Heart left ventricle (tissue), 16 donors: ENCODE measurements around the gene TP53I3. TPM values are rescaled to one million over a fixed set of nuclear protein-coding genes. Genes with fewer than 3 reads are reported as not detected.

Source experiments
- ATAC-seq, 4 donors: fragments of 200-7000 bp; cut with Tn5 transposase; one replicate each; pipeline ENCODE4 v1.9.1; 2020 to 2022; ENCODE audit warnings: moderate library complexity in 4 of 4, mild to moderate bottlenecking in 3 of 4, moderate number of reproducible peaks in 1 of 4
- DNase-seq, 5 donors: peaks; one replicate each; pipeline ENCODE4 v3.0.0-alpha.2; 2020
- H3K27ac ChIP-seq, 12 donors: fragments of 200-600 bp; sonication (generic) in 4 of 12; one replicate each; pipeline versions ENCODE4 v1.5.0 to v1.8.0; 2016 to 2022; ENCODE audit warnings: mild to moderate bottlenecking in 2 of 12
- H3K27me3 ChIP-seq, 9 donors: fragments of 200-600 bp; sonication (generic) in 2 of 9; one replicate each; pipeline versions ENCODE4 v1.5.1 to v1.8.0; 2016 to 2022; ENCODE audit warnings: mild to moderate bottlenecking in 3 of 9
- H3K36me3 ChIP-seq, 9 donors: fragments of 200-600 bp; sonication (generic) in 2 of 9; one replicate each; pipeline versions ENCODE4 v1.5.0 to v1.8.0; 2018 to 2022; ENCODE audit warnings: mild to moderate bottlenecking in 2 of 9
- H3K4me1 ChIP-seq, 12 donors: fragments of 200-600 bp; sonication (generic) in 4 of 12; one replicate each; pipeline versions ENCODE4 v1.5.0 to v1.8.0; 2016 to 2022; ENCODE audit warnings: mild to moderate bottlenecking in 3 of 12
- H3K4me3 ChIP-seq, 12 donors: fragments of 200-600 bp; sonication (generic) in 4 of 12; one replicate each; pipeline versions ENCODE4 v1.5.0 to v1.8.0; 2017 to 2022; ENCODE audit warnings: mild to moderate bottlenecking in 9 of 12, moderate library complexity in 4 of 12
- H3K9me3 ChIP-seq, 12 donors: fragments of 200-600 bp; sonication (generic) in 4 of 12; one replicate each; pipeline versions ENCODE4 v1.5.0 to v1.8.0; 2016 to 2022; ENCODE audit warnings: mild to moderate bottlenecking in 1 of 12
- POLR2A ChIP-seq, 2 donors: fragments of 450-650 bp; IDR thresholded peaks; one replicate each; pipeline ENCODE4 v1.6.1; 2017; ENCODE audit warnings: antibody characterized with exemption in 2 of 2, mild to moderate bottlenecking in 2 of 2, moderate library complexity in 2 of 2
- WGBS, 4 donors: extraction: QIAGEN DNeasy Blood & Tissue Kit in 2 of 4; methylation state at CpG; one replicate each; pipeline versions ENCODE4 v1.1.5 to v1.1.7; 2013 to 2018; 5-methylcytosine and 5-hydroxymethylcytosine counted together
- intact Hi-C, 10 donors: fragments of 100-400 bp; cut with DNase I; formaldehyde crosslinking; loops; one replicate each; pipeline versions ENCODE4 v1.11.1 to v1.14.2; 2022
- polyA plus RNA-seq, 2 donors: library from polyadenylated mRNA; stranded (reverse); fragments of 200-250 nt; gene quantifications; one replicate each; pipeline ENCODE4 v1.2.3, GENCODE V29; 2013
- total RNA-seq, 9 donors: library from RNA; depleted of rRNA in 2 of 9; stranded (reverse); fragments of >200 nt in 2 of 9; fragmentation: NEBNext Ultra II Directional in 3 of 9; extraction: Animal tissue kit (Norgen Biotek cat#: 25700) in 3 of 9; gene quantifications; one replicate each; pipeline versions ENCODE4 v1.1.0 to v1.2.4, GENCODE V29; 2016 to 2023
- TF ChIP-seq, protein P1 (sequence below), 12 donors: fragments of 200-600 bp; sonication (generic) in 4 of 12; IDR thresholded peaks; one replicate each; pipeline versions ENCODE4 v1.5.0 to v1.8.0; 2018 to 2022; ENCODE audit warnings: antibody characterized with exemption in 12 of 12, mild to moderate bottlenecking in 5 of 12
- donor health status: ischemic (EF 13 %, LVEDD 7.1; RV severe dilation, severe dysfunction).
- donor health status: healthy with polysubstance abuse.
- donor health status: DM: no; HTN: yes; CAD: no.
- donor health status: DM: no; HTN: no; CAD: no.
- donor health status: ischemic (EF 25% LVEDD 6.9; RV normal size, moderate dysfunction).
- donor health status: ischemic (EF 25% LVEDD 5.7; RV mildly dilated, moderate dysfunction).
- donor health status: healthy.
- donor health status: DM: yes; HTN: yes; CAD: no.
- donor health status: ischemic (EF 35%, LVEDD 5.7; RV mildly dilated, moderate dysfunction).
- donor health status: nonischemic (EF 11% LVEDD 7.7; RV severe dilation, severe dysfunction).
- donor health status: DM: yes; HTN: yes; CAD: no.
- donor health status: PGD.
- donor health status: ischemic (EF 29% LVEDD 5.4; RV normal size, mild dysfunction).
- donor health status: nonischemic (EF 23%, LVEDD 6.1; RV moderate dilation, normal function).

The TP53I3 gene
- total and polyA plus RNA-seq, 11 donors: 4.7 to 23.3 (median 13.9) TPM

DNA sequence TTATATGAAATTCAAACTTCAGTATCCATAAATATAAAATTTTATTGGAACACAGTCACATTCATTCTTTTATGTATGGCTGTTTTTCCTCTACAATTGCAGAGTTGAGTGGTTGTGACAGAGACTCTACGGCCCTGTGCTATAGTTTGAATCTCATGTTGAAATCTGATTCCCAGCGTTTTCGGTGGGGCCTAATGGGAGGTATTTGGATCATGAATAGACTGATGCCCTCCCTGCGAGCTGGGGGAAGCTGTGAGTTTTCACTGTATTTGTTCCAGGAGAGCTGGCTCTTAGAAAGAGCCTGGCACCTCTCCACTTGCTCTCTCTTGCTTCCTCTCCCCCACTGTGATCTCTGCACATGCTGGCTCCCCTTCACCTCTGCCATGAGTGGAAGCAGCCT is 36.8 kb upstream of the TP53I3 start:
- H3K27me3 ChIP-seq: no peaks in the 10 kb centered on the region
- 58 to 71% (median 64%) methylated on average over 4 of the region's 4 CpGs for WGBS, 4 donors
- intact Hi-C loops: loop anchor here in 1 of 10 donors (5.0 kb wide), 1 partner anchor 34 kb away; no protein-coding TSS in a partner anchor
- DNase-seq (no peak), ATAC-seq (no peak)
- no peak for TF ChIP-seq POLR2A (IDR thresholded peaks at IDR 0.05)
- TF ChIP-seq, protein P1, sequence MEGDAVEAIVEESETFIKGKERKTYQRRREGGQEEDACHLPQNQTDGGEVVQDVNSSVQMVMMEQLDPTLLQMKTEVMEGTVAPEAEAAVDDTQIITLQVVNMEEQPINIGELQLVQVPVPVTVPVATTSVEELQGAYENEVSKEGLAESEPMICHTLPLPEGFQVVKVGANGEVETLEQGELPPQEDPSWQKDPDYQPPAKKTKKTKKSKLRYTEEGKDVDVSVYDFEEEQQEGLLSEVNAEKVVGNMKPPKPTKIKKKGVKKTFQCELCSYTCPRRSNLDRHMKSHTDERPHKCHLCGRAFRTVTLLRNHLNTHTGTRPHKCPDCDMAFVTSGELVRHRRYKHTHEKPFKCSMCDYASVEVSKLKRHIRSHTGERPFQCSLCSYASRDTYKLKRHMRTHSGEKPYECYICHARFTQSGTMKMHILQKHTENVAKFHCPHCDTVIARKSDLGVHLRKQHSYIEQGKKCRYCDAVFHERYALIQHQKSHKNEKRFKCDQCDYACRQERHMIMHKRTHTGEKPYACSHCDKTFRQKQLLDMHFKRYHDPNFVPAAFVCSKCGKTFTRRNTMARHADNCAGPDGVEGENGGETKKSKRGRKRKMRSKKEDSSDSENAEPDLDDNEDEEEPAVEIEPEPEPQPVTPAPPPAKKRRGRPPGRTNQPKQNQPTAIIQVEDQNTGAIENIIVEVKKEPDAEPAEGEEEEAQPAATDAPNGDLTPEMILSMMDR (IDR thresholded peaks at IDR 0.05): no peak
- H3K9me3 ChIP-seq: no peaks in the 10 kb centered on the region
- peaks cover 0 to 6% (median 0%) of the 10 kb centered on the region in 9 donors for H3K36me3 ChIP-seq
- H3K4me1 ChIP-seq: peaks cover 0 to 30% (median 16%) of the 10 kb centered on the region in 12 donors
- H3K4me3 ChIP-seq: no peak overlapping the region
- H3K27ac ChIP-seq: peak overlapping the region in 1 of 12 donors; percentile 4

DNA sequence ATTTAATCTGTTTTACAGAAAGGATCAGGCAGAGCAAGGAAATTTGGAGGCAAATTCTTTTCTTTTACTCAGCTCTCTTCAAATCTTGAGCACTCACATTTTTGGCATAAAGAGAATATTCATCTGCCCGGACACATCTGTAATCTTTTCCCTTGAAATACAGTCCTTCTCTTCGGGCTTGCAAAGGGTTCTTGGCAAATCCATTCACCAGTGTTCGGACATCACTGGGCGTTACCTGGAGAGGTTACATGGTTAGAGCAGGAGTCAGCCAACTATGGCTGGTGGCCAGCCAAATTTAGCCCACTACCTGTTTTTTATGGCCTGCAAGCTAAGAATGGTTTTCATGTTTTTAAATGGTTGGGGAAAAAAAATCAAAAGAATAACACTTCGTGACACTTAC is 36.4 kb upstream of the TP53I3 start:
- no peak for TF ChIP-seq POLR2A (IDR thresholded peaks at IDR 0.05)
- TF ChIP-seq, protein P1 (IDR thresholded peaks at IDR 0.05): no peak
- Histone ChIP-seq H3K4me3 (no peak overlapping the region), H3K27me3 (no peaks in the 10 kb centered on the region), H3K27ac (no peak overlapping the region), H3K36me3 (peaks cover 0 to 6% (median 0%) of the 10 kb centered on the region in 9 donors), H3K4me1 (peaks cover 0 to 30% (median 16%) of the 10 kb centered on the region in 12 donors), H3K9me3 (no peaks in the 10 kb centered on the region)
- intact Hi-C loops: loop anchor here in 1 of 10 donors (5.0 kb wide), 1 partner anchor 34 kb away; no protein-coding TSS in a partner anchor
- no peak for DNase-seq
- no peak for ATAC-seq
- 67 to 80% (median 71%) methylated on average over 5 of the region's 5 CpGs for WGBS, 4 donors

DNA sequence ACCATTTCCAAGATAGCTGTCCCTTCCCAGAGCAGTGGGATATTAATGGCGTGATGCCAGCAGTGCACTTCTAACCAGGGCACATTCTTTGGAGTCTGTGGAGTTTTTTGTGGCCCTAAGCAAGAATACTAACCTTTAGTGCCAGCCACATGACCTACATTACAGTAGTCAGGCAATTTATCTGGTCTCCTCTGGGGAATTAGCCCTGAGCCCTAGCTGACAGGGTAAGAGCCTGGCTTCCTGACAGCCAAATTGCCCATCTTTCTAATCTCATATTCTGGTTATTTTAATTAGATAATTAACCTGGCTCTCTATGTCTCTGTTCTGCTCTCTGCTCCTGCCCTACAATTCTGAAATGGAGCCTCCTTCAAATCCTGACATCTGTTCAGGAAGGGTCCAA is 33.3 kb upstream of the TP53I3 start:
- Histone ChIP-seq H3K36me3 (peaks cover 0 to 6% (median 0%) of the 10 kb centered on the region in 9 donors), H3K9me3 (peaks cover 0 to 11% (median 0%) of the 10 kb centered on the region in 12 donors), H3K4me1 (peaks cover 0 to 16% (median 3%) of the 10 kb centered on the region in 12 donors), H3K27ac (no peak overlapping the region), H3K4me3 (no peak overlapping the region), H3K27me3 (no peaks in the 10 kb centered on the region)
- 72 to 90% (median 82%) methylated on average over 1 of the region's 1 CpG for WGBS, 4 donors
- no peak for DNase-seq
- TF ChIP-seq POLR2A (IDR thresholded peaks at IDR 0.05): no peak
- TF ChIP-seq, protein P1 (IDR thresholded peaks at IDR 0.05): no peak
- no peak for ATAC-seq
- intact Hi-C loops: no loop called here

DNA sequence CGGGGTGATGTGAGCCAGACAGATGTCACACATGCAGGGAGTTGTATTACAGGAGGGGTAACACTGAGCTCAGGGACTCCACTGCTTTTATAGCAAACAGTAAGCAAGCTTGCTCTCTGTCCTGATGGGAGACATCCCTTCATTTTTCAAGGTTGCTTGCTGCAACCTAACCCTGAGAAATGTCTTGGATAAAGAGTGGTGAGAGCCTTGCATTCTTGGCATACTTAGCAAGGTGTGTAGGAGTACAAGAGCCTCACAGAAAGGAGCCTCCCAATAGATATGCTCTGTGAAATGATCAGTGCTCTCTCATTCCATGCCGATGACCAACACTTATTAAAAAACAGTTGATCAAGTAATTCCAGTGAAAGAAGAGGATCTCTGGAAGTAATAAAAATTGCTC is 30.4 kb upstream of the TP53I3 start:
- no peak for TF ChIP-seq POLR2A (IDR thresholded peaks at IDR 0.05)
- TF ChIP-seq, protein P1 (IDR thresholded peaks at IDR 0.05): no peak
- H3K36me3 ChIP-seq: peaks cover 0 to 6% (median 0%) of the 10 kb centered on the region in 9 donors
- 40 to 42% (median 41%) methylated on average over 2 of the region's 2 CpGs for WGBS, 4 donors
- no peak overlapping the region for H3K27ac ChIP-seq
- DNase-seq: no peak
- intact Hi-C loops: no loop called here
- peaks cover 0 to 11% (median 0%) of the 10 kb centered on the region in 12 donors for H3K9me3 ChIP-seq
- H3K4me3 ChIP-seq: no peak overlapping the region
- ATAC-seq: no peak
- H3K27me3 ChIP-seq: no peaks in the 10 kb centered on the region
- H3K4me1 ChIP-seq: peaks cover 0 to 8% (median 0%) of the 10 kb centered on the region in 12 donors
